HG03097 (cell line): ENCODE measurements around the gene SS18.

Experiments
- ATAC-seq: cut with Tn5 transposase; IDR thresholded peaks from one replicate; pipeline ENCODE4 v1.9.1; 2021; ENCODE audit not compliant: unreplicated experiment, low FRiP score

SS18 gene

DNA sequence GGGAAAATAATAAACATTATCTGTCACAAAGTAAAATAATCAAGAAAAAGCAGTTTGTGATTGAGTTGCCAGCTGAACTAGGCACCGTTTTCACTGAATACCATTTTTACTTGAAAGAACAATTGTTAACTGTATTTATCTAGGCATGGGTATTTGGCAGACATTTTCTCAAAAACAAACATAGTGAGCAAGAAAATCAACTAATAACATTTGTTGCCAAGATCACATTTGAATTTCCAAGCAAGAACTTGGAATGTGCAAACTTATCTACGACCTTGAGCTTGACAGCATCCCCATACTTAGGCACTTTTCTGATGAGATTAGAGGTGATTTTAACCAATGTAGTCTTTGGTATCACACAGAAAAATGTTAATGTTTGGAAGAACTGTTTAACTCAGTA is 16.7 kb downstream of the SS18 start:
- no peak for ATAC-seq

DNA sequence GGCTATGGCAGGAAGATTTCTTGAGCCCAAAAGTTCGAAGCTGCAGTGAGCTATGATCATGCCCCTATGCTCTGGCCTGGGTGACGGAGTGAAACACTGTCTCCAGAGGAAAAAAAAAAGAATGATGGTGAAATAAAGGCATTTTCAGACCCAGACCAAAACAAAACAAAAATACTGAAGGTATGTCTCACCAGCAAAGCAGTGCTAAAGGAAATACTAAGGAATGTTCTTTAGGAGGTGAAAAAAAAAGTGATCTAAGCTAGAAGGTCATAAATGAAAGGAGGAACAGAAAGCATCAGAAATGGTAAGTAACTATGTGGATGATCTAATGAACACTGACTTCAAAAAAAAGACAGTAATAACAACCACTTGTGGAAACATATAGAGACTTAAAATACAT is 18.7 kb downstream of the SS18 start:
- ATAC-seq, result no peak

DNA sequence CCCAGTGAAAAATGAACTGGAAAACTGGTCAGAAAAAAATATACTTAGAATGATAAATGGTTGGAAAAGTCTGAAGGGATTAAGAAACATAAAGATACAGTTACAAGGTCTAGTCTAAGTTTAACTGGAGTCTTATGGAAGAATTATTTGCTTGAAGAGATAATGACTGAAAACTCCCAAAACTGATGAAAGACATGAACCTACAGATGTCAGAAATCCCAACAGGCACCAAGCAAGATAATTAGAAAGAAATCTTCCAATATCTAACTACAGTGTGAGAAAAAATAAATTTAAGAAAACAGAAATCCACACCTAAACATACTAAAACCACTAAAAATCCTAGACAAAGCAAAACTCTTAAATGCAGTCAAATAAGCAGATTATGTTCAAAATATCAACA is 19.4 kb downstream of the SS18 start:
- ATAC-seq, result no peak

GRCh38 chr18:26059357-26059756 is 31.1 kb downstream of the SS18 start:
- ATAC-seq, result no peak

- no peak for ATAC-seq
Observed at GRCh38 chr18:26057344-26057773, 33.1 kb downstream of the SS18 start.

GRCh38 chr18:26056291-26056690 is 34.1 kb downstream of the SS18 start:
- ATAC-seq, result no peak

- ATAC-seq, result no peak
Observed at GRCh38 chr18:26052505-26052904, 37.9 kb downstream of the SS18 start.

DNA sequence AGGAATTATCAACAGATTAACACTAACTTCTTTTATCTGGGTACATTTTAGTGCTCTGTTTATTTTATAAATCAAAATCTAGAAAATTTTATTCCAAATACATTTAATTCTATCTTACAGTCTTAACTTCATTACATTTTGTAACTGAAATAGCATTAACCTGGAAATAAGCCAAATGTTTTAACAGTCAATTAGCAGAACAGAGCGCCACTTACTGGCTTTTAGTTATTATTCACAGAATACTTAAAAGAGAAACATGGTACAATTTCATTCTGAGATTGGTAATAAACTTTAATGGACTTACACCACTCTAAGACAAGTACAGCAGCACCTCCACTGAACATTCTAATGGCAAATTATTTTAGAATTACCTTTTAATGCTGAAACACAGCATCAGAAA is 38.6 kb downstream of the SS18 start:
- no peak for ATAC-seq

- ATAC-seq, result no peak
Observed at GRCh38 chr18:26046419-26047077, 43.9 kb downstream of the SS18 start.

GRCh38 chr18:26044807-26045206 is 45.6 kb downstream of the SS18 start:
- ATAC-seq, result no peak

DNA sequence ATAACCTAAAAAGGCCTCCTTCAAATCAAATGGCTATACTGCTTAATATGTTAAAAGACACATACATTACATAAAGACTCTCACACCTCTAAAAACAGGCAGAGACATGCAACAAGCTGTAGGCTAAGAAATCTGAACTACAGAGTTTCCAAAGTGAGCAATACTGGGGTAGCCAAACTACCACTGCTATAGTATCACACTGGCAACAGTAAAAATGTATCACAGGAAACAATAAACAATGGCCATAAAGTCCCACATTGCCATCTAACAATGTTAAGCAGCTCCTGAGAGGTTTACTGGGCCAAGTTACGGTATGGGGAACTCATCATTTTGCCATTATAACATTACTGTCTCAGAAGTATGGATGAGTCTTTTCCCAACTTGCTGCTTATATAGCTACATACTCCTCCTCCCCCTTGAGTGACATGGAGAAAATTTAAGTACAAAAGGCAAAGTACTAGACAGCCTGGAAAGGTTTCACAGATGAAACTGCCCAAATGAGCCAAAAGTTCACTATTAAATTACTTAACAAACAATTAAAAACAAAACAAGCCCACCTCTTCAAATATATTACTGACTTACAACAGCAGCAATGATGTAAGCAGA is 50.3 kb downstream of the SS18 start:
- no peak for ATAC-seq

GRCh38 chr18:26039203-26039602 is 51.2 kb downstream of the SS18 start:
- ATAC-seq, result no peak

DNA sequence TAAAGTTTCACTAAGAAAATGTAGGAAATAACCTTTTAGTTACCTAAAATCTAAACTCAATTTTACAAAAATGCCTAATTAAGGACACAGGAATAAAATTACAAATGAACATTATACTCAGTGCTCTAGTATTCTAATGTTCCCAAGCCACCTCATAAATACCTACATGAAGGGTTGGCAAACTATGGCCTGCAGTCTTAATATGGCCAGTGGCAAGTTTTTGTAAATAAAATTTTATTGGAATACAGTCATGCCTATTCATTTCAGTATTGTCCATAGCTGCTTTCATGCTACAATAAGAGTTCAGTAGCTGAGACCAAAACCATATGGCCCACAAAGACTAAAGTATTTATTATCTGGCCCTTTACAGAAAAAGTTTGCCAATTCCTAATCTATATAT is 53.8 kb downstream of the SS18 start:
- ATAC-seq, result no peak

GRCh38 chr18:26034850-26035497 is 55.4 kb downstream of the SS18 start:
- no peak for ATAC-seq

DNA sequence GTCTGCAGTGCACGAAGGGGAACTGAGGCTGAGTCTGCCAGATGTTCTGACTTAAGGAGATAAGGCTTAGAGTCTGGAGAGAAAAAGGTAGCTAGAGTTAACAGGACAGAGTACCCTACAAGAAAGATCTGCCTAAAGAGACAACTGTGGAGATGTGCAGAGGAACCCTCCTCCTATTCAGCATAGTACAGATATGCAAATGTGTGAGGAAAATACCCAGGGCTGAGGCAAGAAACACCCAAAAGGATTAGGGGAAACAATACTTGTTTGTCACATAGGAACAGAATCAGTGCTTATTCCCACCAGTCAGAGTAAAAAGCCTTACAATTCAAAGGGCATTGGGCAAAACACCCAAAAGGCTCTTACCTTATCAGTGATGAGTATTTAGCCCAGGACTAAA is 67.8 kb downstream of the SS18 start:
- ATAC-seq, result no peak

DNA sequence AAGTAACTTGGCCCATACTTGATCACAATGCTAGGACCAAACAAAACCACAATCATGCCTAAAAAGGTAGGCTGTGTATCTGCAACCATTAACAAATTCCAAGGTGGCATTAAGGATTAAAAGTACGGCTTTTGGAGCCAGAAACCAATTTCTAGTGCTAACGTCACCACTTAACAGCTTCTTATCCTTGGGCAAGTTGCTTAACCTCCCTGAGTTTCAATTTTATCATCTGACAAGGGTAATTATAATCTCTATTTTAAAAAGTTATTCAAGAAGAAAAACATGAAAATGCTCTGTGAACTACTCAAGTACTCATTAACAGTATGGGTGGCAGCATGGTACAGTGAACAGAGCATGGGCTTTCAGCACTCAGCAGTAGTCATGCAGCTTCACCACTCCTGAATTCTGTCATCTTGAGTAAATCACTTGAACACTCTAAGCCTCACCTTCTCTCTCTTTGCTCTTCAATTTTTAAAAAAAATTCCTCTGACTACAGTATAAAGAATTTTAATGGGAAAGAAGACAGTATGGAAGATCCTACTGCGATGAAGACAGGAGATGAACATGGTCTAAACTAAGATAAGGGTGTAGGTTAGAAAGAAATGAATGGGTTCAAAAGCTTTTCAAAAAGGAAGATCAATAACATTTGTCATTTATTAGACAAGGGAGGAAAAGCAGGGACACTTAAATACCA is 69.2 kb downstream of the SS18 start:
- no peak for ATAC-seq

- no peak for ATAC-seq
Observed at GRCh38 chr18:26017929-26018328, 72.5 kb downstream of the SS18 start.

DNA sequence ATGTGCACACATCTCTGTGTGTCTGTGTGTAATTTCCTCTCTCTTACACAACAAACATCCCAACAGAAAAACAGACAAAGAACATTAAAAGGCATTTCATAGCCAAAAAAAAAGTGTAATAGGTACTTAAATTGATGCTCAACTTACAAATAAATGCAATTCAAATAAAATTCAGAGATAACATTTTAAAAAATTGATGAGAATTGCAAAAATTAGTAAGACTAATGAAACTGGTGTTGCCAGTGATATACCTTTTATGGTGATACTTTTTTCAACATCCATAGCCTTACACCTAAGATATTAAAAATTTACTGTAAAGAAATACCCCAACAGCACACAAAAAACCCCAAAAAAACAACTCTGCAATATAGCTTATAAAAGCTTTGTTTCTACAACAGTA is 76.0 kb downstream of the SS18 start:
- no peak for ATAC-seq

DNA sequence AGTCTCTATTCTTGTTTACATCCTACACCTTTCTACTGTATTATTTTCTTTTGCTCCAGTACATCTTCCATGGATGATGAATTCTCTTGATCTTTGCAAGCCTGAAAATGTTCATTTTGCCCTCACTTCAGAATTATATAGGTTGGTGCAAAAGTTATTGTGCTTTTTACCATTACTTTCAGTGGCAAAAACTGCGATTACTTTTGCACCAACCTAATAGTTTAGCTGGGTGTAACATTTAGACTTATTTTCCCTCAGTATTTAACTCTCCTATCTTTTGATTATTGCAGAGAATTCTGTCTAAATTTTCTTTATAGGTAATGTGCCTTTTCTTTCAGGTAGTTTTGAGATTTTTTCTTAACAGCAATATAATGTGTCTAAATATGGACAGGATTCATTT is 81.8 kb downstream of the SS18 start:
- no peak for ATAC-seq

DNA sequence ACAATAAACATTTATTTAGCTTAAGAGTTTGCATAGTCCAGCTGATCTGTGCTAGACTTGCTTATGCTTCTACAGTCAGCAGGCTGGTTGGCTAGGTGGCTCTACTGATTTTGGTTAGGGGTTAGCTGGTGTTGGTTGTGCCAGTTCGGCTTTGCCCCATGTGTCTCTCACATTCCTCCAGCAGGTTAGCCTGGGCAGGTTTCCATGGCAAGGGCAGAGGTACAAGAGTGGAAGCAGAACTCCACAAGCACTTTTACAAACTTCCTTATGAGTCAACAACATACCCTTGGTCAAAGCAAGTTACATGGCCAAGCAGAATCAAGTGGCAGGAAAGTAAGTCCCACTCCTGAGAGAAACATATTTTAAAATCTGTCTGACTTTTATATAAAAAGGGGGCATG is 82.3 kb downstream of the SS18 start:
- no peak for ATAC-seq

DNA sequence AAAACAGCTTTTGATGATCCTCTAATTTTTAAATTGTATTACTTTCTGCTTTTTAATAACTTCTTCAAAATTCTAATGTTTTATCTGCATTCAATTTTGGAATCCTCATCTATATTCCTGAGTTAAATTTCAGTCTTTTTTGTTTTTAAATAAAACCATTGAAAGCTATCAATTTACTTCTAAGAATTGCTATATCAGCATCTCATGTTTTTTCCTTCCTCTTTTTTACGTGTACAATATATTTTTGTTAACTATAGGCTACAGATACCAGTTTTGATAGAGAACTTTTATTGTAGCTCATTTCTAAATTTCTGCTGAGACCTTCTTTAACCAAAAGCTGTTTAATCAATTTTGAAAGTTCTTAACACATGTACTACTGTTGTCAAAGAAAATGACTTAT is 84.5 kb downstream of the SS18 start:
- no peak for ATAC-seq

DNA sequence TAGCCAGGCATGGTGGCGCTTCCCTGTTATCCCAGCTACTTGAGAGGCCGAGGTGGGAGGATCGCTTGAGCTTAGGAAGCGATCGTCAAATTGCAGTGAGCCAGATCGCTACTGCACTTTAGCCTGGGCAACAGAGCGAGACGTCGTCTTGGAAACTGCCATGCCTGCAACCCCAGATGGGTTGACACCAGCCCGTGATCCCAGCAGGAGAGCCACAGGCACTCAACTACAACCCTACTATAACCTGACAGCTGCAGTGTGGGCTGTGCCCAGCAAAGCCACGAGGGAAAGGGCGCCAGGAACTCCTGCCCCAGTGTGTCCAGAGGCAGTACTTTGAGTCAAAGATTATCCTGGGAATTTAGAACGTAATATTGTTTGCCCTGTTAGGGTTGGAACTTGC is 85.6 kb downstream of the SS18 start:
- ATAC-seq, result no peak
